HEK293 (cell line): ENCODE measurements around the gene HTATIP2.

Experiments
- AEBP2 ChIP-seq: fragments of 450-650 bp; formaldehyde crosslinking; IDR thresholded peaks from 2 replicates; pipeline ENCODE4 v1.5.1; 2016; ENCODE audit warnings: missing biosample characterization, missing genetic modification characterization, borderline replicate concordance
- GLI4 ChIP-seq: fragments of 450-650 bp; formaldehyde crosslinking; IDR thresholded peaks from 2 replicates; pipeline ENCODE4 v1.5.1; 2016; ENCODE audit warnings: missing biosample characterization, missing genetic modification characterization
- SCRT1 ChIP-seq: fragments of 450-650 bp; formaldehyde crosslinking; IDR thresholded peaks from 2 replicates; pipeline ENCODE4 v1.5.1; 2016; ENCODE audit warnings: missing biosample characterization, missing genetic modification characterization, borderline replicate concordance
- SP2 ChIP-seq: fragments of 450-650 bp; formaldehyde crosslinking; IDR thresholded peaks from 2 replicates; pipeline ENCODE4 v1.5.1; 2016; ENCODE audit warnings: missing biosample characterization, missing genetic modification characterization
- ZBTB1 ChIP-seq: fragments of 450-650 bp; formaldehyde crosslinking; IDR thresholded peaks from 2 replicates; pipeline ENCODE4 v1.5.1; 2016; ENCODE audit warnings: missing biosample characterization, missing genetic modification characterization
- ZBTB20 ChIP-seq: fragments of 450-650 bp; formaldehyde crosslinking; IDR thresholded peaks from 2 replicates; pipeline ENCODE4 v1.5.1; 2016; ENCODE audit warnings: missing biosample characterization, missing genetic modification characterization
- ZBTB6 ChIP-seq: fragments of 450-650 bp; formaldehyde crosslinking; IDR thresholded peaks from 2 replicates; pipeline ENCODE4 v1.5.1; 2017; ENCODE audit warnings: missing biosample characterization, missing genetic modification characterization
- ZBTB8A ChIP-seq: fragments of 450-650 bp; formaldehyde crosslinking; IDR thresholded peaks from 2 replicates; pipeline ENCODE4 v1.5.1; 2016; ENCODE audit warnings: missing biosample characterization, missing genetic modification characterization
- ZNF121 ChIP-seq: fragments of 450-650 bp; formaldehyde crosslinking; IDR thresholded peaks from 2 replicates; pipeline ENCODE4 v1.5.1; 2016; ENCODE audit warnings: missing biosample characterization, missing genetic modification characterization
- ZNF354C ChIP-seq: fragments of 450-650 bp; formaldehyde crosslinking; IDR thresholded peaks from 2 replicates; pipeline ENCODE4 v1.5.1; 2016; ENCODE audit warnings: missing biosample characterization, missing genetic modification characterization, low read depth, borderline replicate concordance
- ZNF521 ChIP-seq: fragments of 450-650 bp; formaldehyde crosslinking; IDR thresholded peaks from 2 replicates; pipeline ENCODE4 v1.5.1; 2017; ENCODE audit warnings: missing biosample characterization, mild to moderate bottlenecking, missing genetic modification characterization
- ZNF530 ChIP-seq: fragments of 450-650 bp; formaldehyde crosslinking; IDR thresholded peaks from 2 replicates; pipeline ENCODE4 v1.5.1; 2016; ENCODE audit warnings: low read depth, missing biosample characterization, missing genetic modification characterization
- ZNF544 ChIP-seq: fragments of 450-650 bp; formaldehyde crosslinking; IDR thresholded peaks from 2 replicates; pipeline ENCODE4 v1.5.0; 2017; ENCODE audit warnings: missing biosample characterization, missing genetic modification characterization
- ZNF571 ChIP-seq: fragments of 450-650 bp; formaldehyde crosslinking; IDR thresholded peaks from 2 replicates; pipeline ENCODE4 v1.5.0; 2017; ENCODE audit warnings: missing biosample characterization, missing genetic modification characterization
- ZNF624 ChIP-seq: fragments of 450-650 bp; formaldehyde crosslinking; IDR thresholded peaks from 2 replicates; pipeline ENCODE4 v1.5.1; 2017; ENCODE audit warnings: missing biosample characterization, missing genetic modification characterization
- ZNF76 ChIP-seq: fragments of 450-650 bp; formaldehyde crosslinking; IDR thresholded peaks from 2 replicates; pipeline ENCODE4; 2016; ENCODE audit warnings: low read depth, missing biosample characterization, missing genetic modification characterization, borderline replicate concordance
- TF ChIP-seq, protein P1 (sequence below): fragments of 450-650 bp; formaldehyde crosslinking; IDR thresholded peaks from 2 replicates; pipeline ENCODE4 v1.5.1; 2016; ENCODE audit warnings: missing biosample characterization, missing genetic modification characterization
- TF ChIP-seq, protein P2 (sequence below): fragments of 450-650 bp; formaldehyde crosslinking; IDR thresholded peaks from 2 replicates; pipeline ENCODE4 v1.5.1; 2016; ENCODE audit warnings: missing biosample characterization, missing genetic modification characterization
- TF ChIP-seq, protein P3 (sequence below): fragments of 450-650 bp; formaldehyde crosslinking; IDR thresholded peaks from 2 replicates; pipeline ENCODE4 v1.5.1; 2016; ENCODE audit warnings: missing biosample characterization, missing genetic modification characterization
- TF ChIP-seq, protein P4 (sequence below): fragments of 450-650 bp; formaldehyde crosslinking; IDR thresholded peaks from 2 replicates; pipeline ENCODE4 v1.5.1; 2016; ENCODE audit warnings: missing biosample characterization, missing genetic modification characterization, borderline replicate concordance
- TF ChIP-seq, protein P5 (sequence below): fragments of 450-650 bp; formaldehyde crosslinking; IDR thresholded peaks from 2 replicates; pipeline ENCODE4 v1.5.1; 2016; ENCODE audit warnings: missing biosample characterization, missing genetic modification characterization

Gene HTATIP2

DNA sequence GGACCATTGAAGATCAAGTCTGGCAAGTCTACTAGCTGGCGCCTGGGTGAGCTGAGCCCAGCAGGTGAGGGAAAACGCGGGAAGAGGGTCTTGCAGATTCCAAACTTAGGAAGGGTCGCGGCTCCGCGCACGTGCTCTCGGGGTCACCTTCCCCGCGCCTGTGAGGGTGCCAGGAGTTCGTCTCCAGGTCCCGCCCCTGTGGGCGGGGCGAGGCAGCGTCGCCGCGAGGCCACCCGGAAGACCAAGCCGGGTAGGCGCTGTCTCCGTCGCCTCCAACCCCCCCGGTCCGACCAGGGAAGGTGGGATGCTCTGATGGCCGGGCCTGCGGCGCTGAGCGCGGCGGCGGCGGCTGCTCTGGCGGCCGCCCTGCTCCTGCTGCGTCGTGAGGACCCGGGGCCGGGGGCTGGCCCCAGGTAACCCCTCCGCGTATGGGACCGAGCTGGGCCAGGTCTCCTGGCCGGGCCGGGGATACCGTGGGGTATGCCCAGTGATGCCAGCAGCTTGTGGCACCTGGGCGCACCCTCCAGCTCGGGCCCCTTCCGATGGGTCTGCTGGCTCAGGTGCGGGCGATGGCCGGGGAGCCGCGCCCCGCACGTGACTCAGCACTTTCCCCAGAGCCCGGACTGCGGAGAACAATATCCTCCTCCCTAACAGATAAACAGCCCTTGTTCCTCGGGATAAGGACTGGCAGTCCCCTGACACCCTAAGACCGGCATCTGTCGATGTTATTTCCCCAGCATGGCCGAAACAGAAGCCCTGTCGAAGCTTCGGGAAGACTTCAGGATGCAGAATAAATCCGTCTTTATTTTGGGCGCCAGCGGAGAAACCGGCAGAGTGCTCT lies at the start of gene HTATIP2 (continued):
- TF ChIP-seq, protein P1, sequence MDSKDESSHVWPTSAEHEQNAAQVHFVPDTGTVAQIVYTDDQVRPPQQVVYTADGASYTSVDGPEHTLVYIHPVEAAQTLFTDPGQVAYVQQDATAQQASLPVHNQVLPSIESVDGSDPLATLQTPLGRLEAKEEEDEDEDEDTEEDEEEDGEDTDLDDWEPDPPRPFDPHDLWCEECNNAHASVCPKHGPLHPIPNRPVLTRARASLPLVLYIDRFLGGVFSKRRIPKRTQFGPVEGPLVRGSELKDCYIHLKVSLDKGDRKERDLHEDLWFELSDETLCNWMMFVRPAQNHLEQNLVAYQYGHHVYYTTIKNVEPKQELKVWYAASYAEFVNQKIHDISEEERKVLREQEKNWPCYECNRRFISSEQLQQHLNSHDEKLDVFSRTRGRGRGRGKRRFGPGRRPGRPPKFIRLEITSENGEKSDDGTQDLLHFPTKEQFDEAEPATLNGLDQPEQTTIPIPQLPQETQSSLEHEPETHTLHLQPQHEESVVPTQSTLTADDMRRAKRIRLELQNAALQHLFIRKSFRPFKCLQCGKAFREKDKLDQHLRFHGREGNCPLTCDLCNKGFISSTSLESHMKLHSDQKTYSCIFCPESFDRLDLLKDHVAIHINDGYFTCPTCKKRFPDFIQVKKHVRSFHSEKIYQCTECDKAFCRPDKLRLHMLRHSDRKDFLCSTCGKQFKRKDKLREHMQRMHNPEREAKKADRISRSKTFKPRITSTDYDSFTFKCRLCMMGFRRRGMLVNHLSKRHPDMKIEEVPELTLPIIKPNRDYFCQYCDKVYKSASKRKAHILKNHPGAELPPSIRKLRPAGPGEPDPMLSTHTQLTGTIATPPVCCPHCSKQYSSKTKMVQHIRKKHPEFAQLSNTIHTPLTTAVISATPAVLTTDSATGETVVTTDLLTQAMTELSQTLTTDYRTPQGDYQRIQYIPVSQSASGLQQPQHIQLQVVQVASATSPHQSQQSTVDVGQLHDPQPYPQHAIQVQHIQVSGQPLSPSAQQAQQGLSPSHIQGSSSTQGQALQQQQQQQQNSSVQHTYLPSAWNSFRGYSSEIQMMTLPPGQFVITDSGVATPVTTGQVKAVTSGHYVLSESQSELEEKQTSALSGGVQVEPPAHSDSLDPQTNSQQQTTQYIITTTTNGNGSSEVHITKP: peak; percentile 94
- TF ChIP-seq, protein P2, sequence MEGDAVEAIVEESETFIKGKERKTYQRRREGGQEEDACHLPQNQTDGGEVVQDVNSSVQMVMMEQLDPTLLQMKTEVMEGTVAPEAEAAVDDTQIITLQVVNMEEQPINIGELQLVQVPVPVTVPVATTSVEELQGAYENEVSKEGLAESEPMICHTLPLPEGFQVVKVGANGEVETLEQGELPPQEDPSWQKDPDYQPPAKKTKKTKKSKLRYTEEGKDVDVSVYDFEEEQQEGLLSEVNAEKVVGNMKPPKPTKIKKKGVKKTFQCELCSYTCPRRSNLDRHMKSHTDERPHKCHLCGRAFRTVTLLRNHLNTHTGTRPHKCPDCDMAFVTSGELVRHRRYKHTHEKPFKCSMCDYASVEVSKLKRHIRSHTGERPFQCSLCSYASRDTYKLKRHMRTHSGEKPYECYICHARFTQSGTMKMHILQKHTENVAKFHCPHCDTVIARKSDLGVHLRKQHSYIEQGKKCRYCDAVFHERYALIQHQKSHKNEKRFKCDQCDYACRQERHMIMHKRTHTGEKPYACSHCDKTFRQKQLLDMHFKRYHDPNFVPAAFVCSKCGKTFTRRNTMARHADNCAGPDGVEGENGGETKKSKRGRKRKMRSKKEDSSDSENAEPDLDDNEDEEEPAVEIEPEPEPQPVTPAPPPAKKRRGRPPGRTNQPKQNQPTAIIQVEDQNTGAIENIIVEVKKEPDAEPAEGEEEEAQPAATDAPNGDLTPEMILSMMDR (tag by site-specific recombination): no peak
- TF ChIP-seq ZNF530 (no peak), ZBTB6 (tag by site-specific recombination) (no peak), ZNF354C (tag by site-specific recombination) (no peak), ZNF571 (tag by site-specific recombination) (no peak), ZNF544 (tag by site-specific recombination) (no peak), SP2 (tag by site-specific recombination) (peak; percentile 55), ZNF624 (tag by site-specific recombination) (no peak), ZBTB8A (tag by site-specific recombination) (peak; percentile 84), SCRT1 (no peak), ZNF521 (tag by site-specific recombination) (no peak), ZBTB20 (peak; percentile 41; the same call in 1 of the 2 replicates), AEBP2 (no peak), ZNF121 (no peak), ZBTB1 (tag by site-specific recombination) (0 out of 2 replicates have a peak, but pooled peaks have one; percentile 37), GLI4 (tag by site-specific recombination) (no peak), ZNF76 (no peak)
- TF ChIP-seq, protein P3, sequence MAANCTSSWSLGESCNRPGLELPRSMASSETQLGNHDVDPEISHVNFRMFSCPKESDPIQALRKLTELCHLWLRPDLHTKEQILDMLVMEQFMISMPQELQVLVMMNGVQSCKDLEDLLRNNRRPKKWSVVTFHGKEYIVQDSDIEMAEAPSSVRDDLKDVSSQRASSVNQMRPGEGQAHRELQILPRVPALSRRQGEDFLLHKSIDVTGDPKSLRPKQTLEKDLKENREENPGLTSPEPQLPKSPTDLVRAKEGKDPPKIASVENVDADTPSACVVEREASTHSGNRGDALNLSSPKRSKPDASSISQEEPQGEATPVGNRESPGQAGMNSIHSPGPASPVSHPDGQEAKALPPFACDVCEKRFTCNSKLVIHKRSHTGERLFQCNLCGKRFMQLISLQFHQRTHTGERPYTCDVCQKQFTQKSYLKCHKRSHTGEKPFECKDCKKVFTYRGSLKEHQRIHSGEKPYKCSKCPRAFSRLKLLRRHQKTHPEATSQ (tag by site-specific recombination): no peak
- TF ChIP-seq, protein P4, sequence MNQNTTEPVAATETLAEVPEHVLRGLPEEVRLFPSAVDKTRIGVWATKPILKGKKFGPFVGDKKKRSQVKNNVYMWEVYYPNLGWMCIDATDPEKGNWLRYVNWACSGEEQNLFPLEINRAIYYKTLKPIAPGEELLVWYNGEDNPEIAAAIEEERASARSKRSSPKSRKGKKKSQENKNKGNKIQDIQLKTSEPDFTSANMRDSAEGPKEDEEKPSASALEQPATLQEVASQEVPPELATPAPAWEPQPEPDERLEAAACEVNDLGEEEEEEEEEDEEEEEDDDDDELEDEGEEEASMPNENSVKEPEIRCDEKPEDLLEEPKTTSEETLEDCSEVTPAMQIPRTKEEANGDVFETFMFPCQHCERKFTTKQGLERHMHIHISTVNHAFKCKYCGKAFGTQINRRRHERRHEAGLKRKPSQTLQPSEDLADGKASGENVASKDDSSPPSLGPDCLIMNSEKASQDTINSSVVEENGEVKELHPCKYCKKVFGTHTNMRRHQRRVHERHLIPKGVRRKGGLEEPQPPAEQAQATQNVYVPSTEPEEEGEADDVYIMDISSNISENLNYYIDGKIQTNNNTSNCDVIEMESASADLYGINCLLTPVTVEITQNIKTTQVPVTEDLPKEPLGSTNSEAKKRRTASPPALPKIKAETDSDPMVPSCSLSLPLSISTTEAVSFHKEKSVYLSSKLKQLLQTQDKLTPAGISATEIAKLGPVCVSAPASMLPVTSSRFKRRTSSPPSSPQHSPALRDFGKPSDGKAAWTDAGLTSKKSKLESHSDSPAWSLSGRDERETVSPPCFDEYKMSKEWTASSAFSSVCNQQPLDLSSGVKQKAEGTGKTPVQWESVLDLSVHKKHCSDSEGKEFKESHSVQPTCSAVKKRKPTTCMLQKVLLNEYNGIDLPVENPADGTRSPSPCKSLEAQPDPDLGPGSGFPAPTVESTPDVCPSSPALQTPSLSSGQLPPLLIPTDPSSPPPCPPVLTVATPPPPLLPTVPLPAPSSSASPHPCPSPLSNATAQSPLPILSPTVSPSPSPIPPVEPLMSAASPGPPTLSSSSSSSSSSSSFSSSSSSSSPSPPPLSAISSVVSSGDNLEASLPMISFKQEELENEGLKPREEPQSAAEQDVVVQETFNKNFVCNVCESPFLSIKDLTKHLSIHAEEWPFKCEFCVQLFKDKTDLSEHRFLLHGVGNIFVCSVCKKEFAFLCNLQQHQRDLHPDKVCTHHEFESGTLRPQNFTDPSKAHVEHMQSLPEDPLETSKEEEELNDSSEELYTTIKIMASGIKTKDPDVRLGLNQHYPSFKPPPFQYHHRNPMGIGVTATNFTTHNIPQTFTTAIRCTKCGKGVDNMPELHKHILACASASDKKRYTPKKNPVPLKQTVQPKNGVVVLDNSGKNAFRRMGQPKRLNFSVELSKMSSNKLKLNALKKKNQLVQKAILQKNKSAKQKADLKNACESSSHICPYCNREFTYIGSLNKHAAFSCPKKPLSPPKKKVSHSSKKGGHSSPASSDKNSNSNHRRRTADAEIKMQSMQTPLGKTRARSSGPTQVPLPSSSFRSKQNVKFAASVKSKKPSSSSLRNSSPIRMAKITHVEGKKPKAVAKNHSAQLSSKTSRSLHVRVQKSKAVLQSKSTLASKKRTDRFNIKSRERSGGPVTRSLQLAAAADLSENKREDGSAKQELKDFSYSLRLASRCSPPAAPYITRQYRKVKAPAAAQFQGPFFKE (tag by site-specific recombination): no peak
- TF ChIP-seq, protein P5, sequence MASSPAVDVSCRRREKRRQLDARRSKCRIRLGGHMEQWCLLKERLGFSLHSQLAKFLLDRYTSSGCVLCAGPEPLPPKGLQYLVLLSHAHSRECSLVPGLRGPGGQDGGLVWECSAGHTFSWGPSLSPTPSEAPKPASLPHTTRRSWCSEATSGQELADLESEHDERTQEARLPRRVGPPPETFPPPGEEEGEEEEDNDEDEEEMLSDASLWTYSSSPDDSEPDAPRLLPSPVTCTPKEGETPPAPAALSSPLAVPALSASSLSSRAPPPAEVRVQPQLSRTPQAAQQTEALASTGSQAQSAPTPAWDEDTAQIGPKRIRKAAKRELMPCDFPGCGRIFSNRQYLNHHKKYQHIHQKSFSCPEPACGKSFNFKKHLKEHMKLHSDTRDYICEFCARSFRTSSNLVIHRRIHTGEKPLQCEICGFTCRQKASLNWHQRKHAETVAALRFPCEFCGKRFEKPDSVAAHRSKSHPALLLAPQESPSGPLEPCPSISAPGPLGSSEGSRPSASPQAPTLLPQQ (tag by site-specific recombination): no peak; the same call in 1 of the 2 replicates
